GM12801 (cell line): ENCODE measurements around the gene TMEM161A.

ENCODE experiments used
- CTCF ChIP-seq: IDR thresholded peaks from one replicate; pipeline ENCODE4 v1.5.1; 2011; ENCODE audit warnings: control low read depth; ENCODE audit not compliant: insufficient read length; ENCODE audit errors: extremely low read depth

TMEM161A gene

GRCh38 chr19:19122902-19123301 is 15.4 kb downstream of the TMEM161A start:
- TF ChIP-seq CTCF, result no peak

GRCh38 chr19:19121371-19121770 is 16.9 kb downstream of the TMEM161A start:
- no peak for TF ChIP-seq CTCF

GRCh38 chr19:19120308-19121231 is 17.7 kb downstream of the TMEM161A start:
- no peak for TF ChIP-seq CTCF

- TF ChIP-seq CTCF, result no peak
Observed at GRCh38 chr19:19119325-19120237, 18.7 kb downstream of the TMEM161A start.

GRCh38 chr19:19115954-19116353 is 22.3 kb downstream of the TMEM161A start:
- no peak for TF ChIP-seq CTCF

GRCh38 chr19:19113040-19113626 is 25.1 kb downstream of the TMEM161A start:
- TF ChIP-seq CTCF, result no peak

- TF ChIP-seq CTCF, result no peak
Observed at GRCh38 chr19:19111967-19112580, 26.2 kb downstream of the TMEM161A start.
